GM12874 (cell line): Measurements from ENCODE around the gene OARD1.

ENCODE experiments used
- TF ChIP-seq, protein P1 (sequence below): IDR thresholded peaks from 2 replicates; pipeline ENCODE4 v1.5.1; 2011; ENCODE audit warnings: low read depth, mild to moderate bottlenecking, control low read depth, low read length, moderate library complexity; ENCODE audit not compliant: insufficient read depth

OARD1 gene

DNA sequence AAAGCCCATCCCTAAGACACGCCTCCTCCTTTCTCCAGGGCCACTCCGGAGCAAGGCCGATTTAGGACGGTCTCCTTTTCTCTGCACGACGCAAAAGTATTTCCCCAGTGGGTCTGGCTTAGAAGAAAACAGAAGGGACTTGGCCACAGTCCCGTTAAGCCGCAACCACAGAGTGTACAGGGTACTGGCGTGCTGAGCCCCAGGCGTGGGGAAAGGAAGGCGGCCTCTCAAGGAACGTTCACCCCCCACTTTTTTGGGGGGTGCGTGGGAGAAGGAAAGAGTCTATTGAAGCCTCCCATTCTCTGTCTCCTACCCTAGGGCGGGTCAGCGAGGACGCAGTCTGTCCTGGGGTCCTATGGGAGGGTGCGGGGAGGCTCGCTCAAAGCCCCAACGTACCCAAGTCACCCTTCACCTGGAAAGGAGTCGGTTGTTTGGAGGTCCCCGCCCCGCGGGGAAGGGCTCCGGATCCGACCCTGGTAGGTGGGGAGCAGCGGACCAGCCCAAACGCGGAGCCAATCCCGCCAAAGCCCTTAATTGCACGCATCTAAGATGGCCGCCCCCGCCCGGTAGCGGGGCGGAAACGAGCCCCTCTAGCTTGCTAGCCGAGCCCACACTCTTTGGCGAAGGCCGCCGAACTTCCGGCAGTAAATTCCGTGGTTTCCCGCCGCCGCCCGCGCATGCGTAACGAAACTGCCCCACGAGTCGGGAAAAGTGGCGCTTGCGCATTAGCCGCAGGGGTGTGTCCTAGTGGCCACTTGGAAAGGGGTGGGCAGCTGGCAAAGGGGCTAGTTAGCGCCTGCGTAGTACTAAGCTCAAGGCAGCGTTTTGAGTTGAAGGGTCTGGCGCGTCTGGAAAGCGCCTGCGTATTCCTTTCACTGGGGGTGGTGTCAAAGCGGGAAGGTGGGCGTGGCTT lies at the start of gene OARD1:
Gene OARD1, minus strand, starts transcription at position 434 of the 913 bp plus-strand sequence. CDS start 722 bp downstream, outside the sequence.
- TF ChIP-seq, protein P1, sequence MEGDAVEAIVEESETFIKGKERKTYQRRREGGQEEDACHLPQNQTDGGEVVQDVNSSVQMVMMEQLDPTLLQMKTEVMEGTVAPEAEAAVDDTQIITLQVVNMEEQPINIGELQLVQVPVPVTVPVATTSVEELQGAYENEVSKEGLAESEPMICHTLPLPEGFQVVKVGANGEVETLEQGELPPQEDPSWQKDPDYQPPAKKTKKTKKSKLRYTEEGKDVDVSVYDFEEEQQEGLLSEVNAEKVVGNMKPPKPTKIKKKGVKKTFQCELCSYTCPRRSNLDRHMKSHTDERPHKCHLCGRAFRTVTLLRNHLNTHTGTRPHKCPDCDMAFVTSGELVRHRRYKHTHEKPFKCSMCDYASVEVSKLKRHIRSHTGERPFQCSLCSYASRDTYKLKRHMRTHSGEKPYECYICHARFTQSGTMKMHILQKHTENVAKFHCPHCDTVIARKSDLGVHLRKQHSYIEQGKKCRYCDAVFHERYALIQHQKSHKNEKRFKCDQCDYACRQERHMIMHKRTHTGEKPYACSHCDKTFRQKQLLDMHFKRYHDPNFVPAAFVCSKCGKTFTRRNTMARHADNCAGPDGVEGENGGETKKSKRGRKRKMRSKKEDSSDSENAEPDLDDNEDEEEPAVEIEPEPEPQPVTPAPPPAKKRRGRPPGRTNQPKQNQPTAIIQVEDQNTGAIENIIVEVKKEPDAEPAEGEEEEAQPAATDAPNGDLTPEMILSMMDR = no peak

DNA sequence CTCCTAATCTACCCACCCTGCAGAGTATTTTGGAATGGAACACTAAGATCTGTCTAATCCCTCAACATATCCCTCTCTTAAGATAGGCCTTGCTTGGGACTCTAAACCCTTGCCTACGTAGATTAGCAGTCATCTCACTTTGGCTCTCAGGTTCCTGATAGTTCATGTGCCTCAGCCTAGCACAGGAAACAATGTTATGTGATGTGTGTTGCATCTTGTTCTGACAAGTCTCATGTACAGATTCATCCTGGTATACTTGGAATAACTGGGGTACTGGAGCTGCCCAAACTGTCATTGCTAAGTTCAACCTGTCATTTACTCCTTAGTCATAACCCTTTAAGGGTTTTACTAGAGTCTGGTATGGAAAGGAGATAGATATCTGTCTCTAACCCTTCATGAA lies 47.9 kb upstream of the OARD1 start:
- TF ChIP-seq, protein P1 = no peak

DNA sequence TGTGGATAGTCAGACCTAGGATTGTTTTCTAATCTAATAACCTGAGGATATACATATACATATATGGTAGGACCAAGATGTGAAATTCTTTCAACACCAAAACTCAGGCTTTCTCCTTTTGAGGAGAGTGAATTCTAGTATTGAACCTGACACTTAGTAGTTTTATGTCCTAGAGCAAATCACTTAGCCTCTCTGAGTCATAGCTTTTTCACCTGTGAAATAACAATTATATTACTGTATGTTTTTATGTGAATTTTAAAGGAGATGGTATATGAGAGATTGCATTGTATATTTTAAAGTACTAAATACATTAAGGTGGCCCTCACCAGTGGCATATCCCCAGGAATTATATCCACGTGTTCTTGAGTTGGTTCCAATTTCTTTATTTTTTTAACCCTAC lies 47.4 kb upstream of the OARD1 start:
- TF ChIP-seq, protein P1 = no peak

DNA sequence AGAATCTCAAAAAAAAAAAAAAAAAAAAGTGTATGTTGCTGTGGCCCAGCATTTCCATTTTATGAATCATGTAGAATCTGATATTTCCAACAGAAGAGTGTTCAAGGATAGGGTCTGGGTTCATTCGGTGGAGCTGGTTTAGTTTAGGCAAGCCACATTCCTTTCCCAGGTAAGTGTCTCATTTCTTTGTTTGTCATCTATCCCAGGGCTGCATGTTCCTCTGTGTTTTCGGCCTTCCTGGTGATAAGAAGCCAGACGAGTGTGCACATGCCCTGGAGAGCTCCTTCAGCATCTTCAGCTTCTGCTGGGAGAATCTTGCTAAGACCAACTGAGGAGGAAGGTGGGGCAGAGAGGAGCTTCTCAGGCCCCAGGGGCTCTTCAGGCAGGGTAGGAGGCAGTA lies 38.9 kb upstream of the OARD1 start:
- TF ChIP-seq, protein P1 = no peak

GRCh38 chr6:41103847-41104246 lies 31.7 kb upstream of the OARD1 start:
- TF ChIP-seq, protein P1 = no peak

DNA sequence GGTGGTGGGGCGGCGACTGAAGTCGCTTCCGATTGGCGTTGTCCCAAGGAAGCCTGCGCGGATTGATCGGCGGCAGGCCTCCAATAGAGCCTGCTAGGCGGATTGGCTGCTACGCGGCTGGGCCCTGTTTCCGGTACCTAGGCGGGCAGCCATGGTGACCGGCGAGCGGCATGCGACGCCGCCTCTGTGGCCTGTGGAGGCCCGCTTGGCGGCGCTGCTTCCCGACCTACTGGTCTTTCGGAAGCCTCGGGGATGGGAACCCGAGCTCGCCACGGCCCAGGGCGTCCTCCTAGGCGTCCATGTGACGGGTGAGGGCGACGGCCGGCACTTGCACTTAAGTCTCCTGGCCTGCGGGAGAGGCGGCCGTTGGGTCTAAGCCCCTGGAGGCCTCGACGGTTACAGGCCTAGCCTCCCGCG lies 28.7 kb upstream of the OARD1 start:
- TF ChIP-seq, protein P1 = no peak

GRCh38 chr6:41098366-41098765 lies 26.2 kb upstream of the OARD1 start:
- TF ChIP-seq, protein P1 = no peak
